Fibroblast of pulmonary artery (primary cell): ENCODE data around the gene MINDY1.

Experiments
- DNase-seq: peaks from one replicate; pipeline ENCODE4 v3.0.0-alpha.2; 2010; ENCODE audit warnings: low read depth
- H3K4me3 ChIP-seq: replicated peaks from 2 replicates; pipeline ENCODE4 v1.5.1; 2011; ENCODE audit warnings: low read depth, mild to moderate bottlenecking, control low read depth, low read length, moderate library complexity
- CTCF ChIP-seq: IDR thresholded peaks from 2 replicates; pipeline ENCODE4 v1.5.1; 2011; ENCODE audit warnings: mild to moderate bottlenecking, control low read depth, low read length, inconsistent platforms; ENCODE audit errors: missing control alignments

MINDY1 gene

GRCh38 chr1:150965605-150966004 is 41.1 kb downstream of the MINDY1 start:
- H3K4me3 ChIP-seq: no peak overlapping the region
- TF ChIP-seq CTCF: no peak
- DNase-seq: no peak

GRCh38 chr1:150964164-150964489 is 42.6 kb downstream of the MINDY1 start:
- DNase-seq: no peak
- TF ChIP-seq CTCF: no peak
- no peak overlapping the region for H3K4me3 ChIP-seq

- no peak for TF ChIP-seq CTCF
- no peak overlapping the region for H3K4me3 ChIP-seq
- DNase-seq: no peak
Observed at GRCh38 chr1:150963321-150964163, 43.2 kb downstream of the MINDY1 start.

GRCh38 chr1:150961756-150962155 is 44.9 kb downstream of the MINDY1 start:
- TF ChIP-seq CTCF: no peak
- no peak for DNase-seq
- H3K4me3 ChIP-seq: no peak overlapping the region

- TF ChIP-seq CTCF: no peak
- DNase-seq: no peak
- no peak overlapping the region for H3K4me3 ChIP-seq
Observed at GRCh38 chr1:150960646-150961045, 46.1 kb downstream of the MINDY1 start.

DNA sequence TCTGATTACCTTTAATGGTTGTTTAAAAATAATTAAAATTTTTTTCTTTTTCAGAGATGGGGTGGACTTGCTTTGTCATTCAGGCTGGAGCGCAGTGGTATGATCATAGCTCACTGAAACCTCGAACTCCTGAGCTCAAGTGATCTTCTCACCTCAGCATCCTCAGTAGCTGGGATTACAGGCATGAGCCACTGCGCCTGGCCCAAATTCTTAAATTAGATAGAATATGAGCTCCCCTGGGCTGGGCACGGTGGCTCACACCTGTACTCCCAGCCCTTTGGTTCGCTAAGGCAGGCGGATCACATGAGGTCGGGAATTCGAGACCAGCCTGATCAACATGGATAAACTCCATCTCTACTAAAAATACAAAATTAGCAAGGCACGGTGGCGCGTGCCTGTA is 49.0 kb downstream of the MINDY1 start:
- H3K4me3 ChIP-seq: no peak overlapping the region
- no peak for DNase-seq
- TF ChIP-seq CTCF: no peak

DNA sequence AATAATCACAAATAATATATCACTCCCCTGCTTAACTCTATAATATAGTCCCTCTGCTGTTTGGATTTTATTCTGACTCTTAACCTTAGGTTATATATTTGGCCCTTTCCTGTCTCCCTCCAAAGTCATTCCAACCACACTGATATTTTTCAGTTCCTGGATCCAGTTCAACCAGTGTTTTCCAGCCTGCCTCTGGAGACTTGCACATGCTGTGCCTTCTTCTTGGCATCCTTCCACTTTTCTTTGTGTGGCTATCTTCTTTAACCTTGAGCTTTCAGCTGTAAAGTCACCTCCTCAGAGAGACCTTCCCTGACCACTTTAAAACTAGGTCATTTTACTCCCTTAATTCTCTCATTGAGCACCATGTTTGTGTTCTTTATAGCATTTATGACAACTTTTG is 51.4 kb downstream of the MINDY1 start:
- no peak overlapping the region for H3K4me3 ChIP-seq
- DNase-seq: no peak
- no peak for TF ChIP-seq CTCF
